HepG2 (cell line): ENCODE measurements around the gene MRS2. TPM values are rescaled to one million over a fixed set of nuclear protein-coding genes. Genes with fewer than 3 reads are reported as not detected.

Experiments used
- AGO2 ChIP-seq: fragments of 200-400 bp; formaldehyde crosslinking; optimal IDR thresholded peaks from 2 replicates; pipeline ENCODE3; 2017; ENCODE audit warnings: mild to moderate bottlenecking, low read depth, low read length, moderate library complexity
- CBX1 ChIP-seq: IDR thresholded peaks from one replicate; pipeline ENCODE4 v1.6.1; 2016; ENCODE audit warnings: antibody characterized with exemption, low read depth
- CENPX ChIP-seq: sonication (generic); formaldehyde crosslinking; IDR thresholded peaks from 2 replicates; pipeline ENCODE4 v1.9.0; 2021; ENCODE audit warnings: mild to moderate bottlenecking, missing genetic modification reagents, moderate library complexity
- CREB1 ChIP-seq, 2 experiments: fragments of 450-650 bp in 1 of 2; IDR thresholded peaks; 2 replicates each; pipeline ENCODE4 v1.6.1; 2016 to 2017; ENCODE audit warnings: control low read depth in 1 of 2, mild to moderate bottlenecking in 1 of 2, missing compliant biosample characterization in 1 of 2, missing genetic modification characterization in 1 of 2
- CREM ChIP-seq, 2 experiments: sonication (generic) in 1 of 2; formaldehyde crosslinking in 1 of 2; IDR thresholded peaks; 2 replicates each; pipeline versions ENCODE4 v1.4.0 to v1.6.1; 2016 to 2020; ENCODE audit warnings: antibody characterized with exemption in 1 of 2, mild to moderate bottlenecking in 1 of 2, missing genetic modification reagents in 1 of 2
- HIVEP1 ChIP-seq: sonication (generic); formaldehyde crosslinking; IDR thresholded peaks from 2 replicates; pipeline ENCODE4 v1.4.0; 2020; ENCODE audit warnings: mild to moderate bottlenecking, missing genetic modification reagents
- MTF2 ChIP-seq: sonication (generic); formaldehyde crosslinking; IDR thresholded peaks from 2 replicates; pipeline ENCODE4 v1.5.0; 2020; ENCODE audit warnings: missing genetic modification reagents, borderline replicate concordance
- RXRA ChIP-seq: sonication (generic); formaldehyde crosslinking; IDR thresholded peaks from 2 replicates; pipeline ENCODE4 v1.5.1; 2020; ENCODE audit warnings: missing genetic modification reagents
- SIN3A ChIP-seq: IDR thresholded peaks from 2 replicates; pipeline ENCODE4 v1.6.1; 2011; ENCODE audit warnings: low read depth, mild to moderate bottlenecking, control low read depth, low read length, borderline replicate concordance
- ZBTB1 ChIP-seq: sonication (generic); formaldehyde crosslinking; IDR thresholded peaks from 2 replicates; pipeline ENCODE4 v1.4.0; 2020; ENCODE audit warnings: missing genetic modification reagents, borderline replicate concordance
- ZNF251 ChIP-seq: sonication (generic); formaldehyde crosslinking; IDR thresholded peaks from 2 replicates; pipeline ENCODE4 v1.9.0; 2021; ENCODE audit warnings: mild to moderate bottlenecking, missing genetic modification reagents
- ZNF326 ChIP-seq: sonication (generic); formaldehyde crosslinking; IDR thresholded peaks from 2 replicates; pipeline ENCODE4 v1.4.0; 2020; ENCODE audit warnings: missing genetic modification reagents, borderline replicate concordance
- ZNF33A ChIP-seq: sonication (generic); formaldehyde crosslinking; IDR thresholded peaks from 2 replicates; pipeline ENCODE4 v1.5.1; 2020; ENCODE audit warnings: missing genetic modification reagents, mild to moderate bottlenecking, moderate library complexity, borderline replicate concordance
- ZNF7 ChIP-seq: IDR thresholded peaks from 2 replicates; pipeline ENCODE4 v1.6.1; 2016; ENCODE audit warnings: missing biosample characterization, missing genetic modification reagents
- ZNF782 ChIP-seq: sonication (generic); formaldehyde crosslinking; IDR thresholded peaks from 2 replicates; pipeline ENCODE4 v1.4.0; 2020; ENCODE audit warnings: missing genetic modification reagents, mild to moderate bottlenecking, borderline replicate concordance
- ZNF841 ChIP-seq: sonication (generic); formaldehyde crosslinking; IDR thresholded peaks from 2 replicates; pipeline ENCODE4 v1.8.1; 2023; ENCODE audit warnings: missing genetic modification reagents, borderline replicate concordance
- ZSCAN30 ChIP-seq: sonication (generic); formaldehyde crosslinking; IDR thresholded peaks from 2 replicates; pipeline ENCODE4 v1.5.0; 2020; ENCODE audit warnings: mild to moderate bottlenecking, missing genetic modification reagents
- polyA plus RNA-seq, 8 experiments: library from polyadenylated mRNA; depleted of rRNA in 3 of 8; stranded (reverse) in 7 of 8; unstranded in 1 of 8; fragments of >200 nt; fragmentation: Illumina TruSeq in 4 of 8; extraction: Trizol in 4 of 8; gene quantifications; 2 replicates each; pipeline versions ENCODE4 v1.2.1 to v1.2.3, GENCODE V29; 2011 to 2016; ENCODE audit warnings: low read depth in 4 of 8, missing spikeins in 1 of 8, mixed read lengths in 1 of 8; ENCODE audit not compliant: insufficient read depth in 1 of 8
- total RNA-seq, 5 experiments: library from RNA; depleted of rRNA; stranded (reverse); fragments of >200 nt; fragmentation: Illumina TruSeq; extraction: Trizol; gene quantifications; 2 replicates each; pipeline ENCODE4 v1.2.3, GENCODE V29; 2016; ENCODE audit warnings: low read depth in 1 of 5
- TF ChIP-seq, protein P1 (sequence below): IDR thresholded peaks from 2 replicates; pipeline ENCODE4 v1.6.1; 2016; ENCODE audit warnings: low read depth
- TF ChIP-seq, protein P2 (sequence below): sonication (generic); formaldehyde crosslinking; IDR thresholded peaks from 2 replicates; pipeline ENCODE4 v1.4.0; 2020; ENCODE audit warnings: missing genetic modification reagents
- TF ChIP-seq, protein P3 (sequence below): sonication (generic); formaldehyde crosslinking; IDR thresholded peaks from 2 replicates; pipeline ENCODE4 v1.5.1; 2020; ENCODE audit warnings: mild to moderate bottlenecking, missing genetic modification reagents, borderline replicate concordance

Gene MRS2
- total and polyA plus RNA-seq, 2 of the 13 experiments (the other 11 are each of a cell fraction or from before 2014, with no cell fraction given) = 31.1 to 83.8 TPM

DNA sequence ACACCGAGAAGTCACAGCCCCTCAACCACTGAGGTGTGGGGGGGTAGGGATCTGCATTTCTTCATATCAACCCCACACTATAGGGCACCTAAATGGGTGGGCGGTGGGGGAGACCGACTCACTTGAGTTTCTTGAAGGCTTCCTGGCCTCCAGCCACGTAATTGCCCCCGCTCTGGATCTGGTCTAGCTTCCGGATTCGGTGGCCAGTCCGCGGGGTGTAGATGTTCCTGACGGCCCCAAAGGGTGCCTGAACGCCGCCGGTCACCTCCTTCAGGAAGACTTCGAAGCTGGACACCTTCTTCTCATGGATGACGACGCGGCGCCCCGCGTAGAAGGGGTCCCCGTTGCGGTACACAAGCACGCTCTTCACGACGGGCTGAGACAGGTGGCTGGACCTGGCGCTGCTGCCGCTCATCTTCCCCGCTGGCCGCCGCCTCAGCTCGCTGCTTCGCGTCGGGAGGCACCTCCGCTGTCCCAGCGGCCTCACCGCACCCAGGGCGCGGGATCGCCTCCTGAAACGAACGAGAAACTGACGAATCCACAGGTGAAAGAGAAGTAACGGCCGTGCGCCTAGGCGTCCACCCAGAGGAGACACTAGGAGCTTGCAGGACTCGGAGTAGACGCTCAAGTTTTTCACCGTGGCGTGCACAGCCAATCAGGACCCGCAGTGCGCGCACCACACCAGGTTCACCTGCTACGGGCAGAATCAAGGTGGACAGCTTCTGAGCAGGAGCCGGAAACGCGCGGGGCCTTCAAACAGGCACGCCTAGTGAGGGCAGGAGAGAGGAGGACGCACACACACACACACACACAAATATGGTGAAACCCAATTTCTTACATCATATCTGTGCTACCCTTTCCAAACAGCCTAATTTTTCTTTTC is 45.2 kb upstream of the MRS2 start, which contains the start of gene DCDC2 (continued):
- TF ChIP-seq MTF2 (CRISPR knock-in tag) = peak; percentile 67; the same call in 1 of the 2 replicates
- peak; percentile 60 for TF ChIP-seq CREM (IDR thresholded peaks at IDR 0.05)
- no peak for TF ChIP-seq CREM (CRISPR knock-in tag; IDR thresholded peaks at IDR 0.05)
- peak; percentile 90 for TF ChIP-seq ZNF782
- TF ChIP-seq, protein P1, sequence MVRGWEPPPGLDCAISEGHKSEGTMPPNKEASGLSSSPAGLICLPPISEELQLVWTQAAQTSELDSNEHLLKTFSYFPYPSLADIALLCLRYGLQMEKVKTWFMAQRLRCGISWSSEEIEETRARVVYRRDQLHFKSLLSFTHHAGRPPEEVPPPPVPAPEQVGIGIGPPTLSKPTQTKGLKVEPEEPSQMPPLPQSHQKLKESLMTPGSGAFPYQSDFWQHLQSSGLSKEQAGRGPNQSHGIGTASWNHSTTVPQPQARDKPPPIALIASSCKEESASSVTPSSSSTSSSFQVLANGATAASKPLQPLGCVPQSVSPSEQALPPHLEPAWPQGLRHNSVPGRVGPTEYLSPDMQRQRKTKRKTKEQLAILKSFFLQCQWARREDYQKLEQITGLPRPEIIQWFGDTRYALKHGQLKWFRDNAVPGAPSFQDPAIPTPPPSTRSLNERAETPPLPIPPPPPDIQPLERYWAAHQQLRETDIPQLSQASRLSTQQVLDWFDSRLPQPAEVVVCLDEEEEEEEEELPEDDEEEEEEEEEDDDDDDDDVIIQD = peak; percentile 68; the same call in 1 of the 2 replicates
- TF ChIP-seq CREB1 (IDR thresholded peaks at IDR 0.05) = no peak
- no peak; the same call in 1 of the 2 replicates for TF ChIP-seq CREB1 (CRISPR knock-in tag; IDR thresholded peaks at IDR 0.05)
- 0 out of 2 replicates have a peak, but pooled peaks have one; percentile 66 for TF ChIP-seq RXRA (CRISPR knock-in tag)
- no peak for TF ChIP-seq ZNF7 (CRISPR knock-in tag)
- 0 out of 2 replicates have a peak, but pooled peaks have one; percentile 54 for TF ChIP-seq ZBTB1
- TF ChIP-seq, protein P2, sequence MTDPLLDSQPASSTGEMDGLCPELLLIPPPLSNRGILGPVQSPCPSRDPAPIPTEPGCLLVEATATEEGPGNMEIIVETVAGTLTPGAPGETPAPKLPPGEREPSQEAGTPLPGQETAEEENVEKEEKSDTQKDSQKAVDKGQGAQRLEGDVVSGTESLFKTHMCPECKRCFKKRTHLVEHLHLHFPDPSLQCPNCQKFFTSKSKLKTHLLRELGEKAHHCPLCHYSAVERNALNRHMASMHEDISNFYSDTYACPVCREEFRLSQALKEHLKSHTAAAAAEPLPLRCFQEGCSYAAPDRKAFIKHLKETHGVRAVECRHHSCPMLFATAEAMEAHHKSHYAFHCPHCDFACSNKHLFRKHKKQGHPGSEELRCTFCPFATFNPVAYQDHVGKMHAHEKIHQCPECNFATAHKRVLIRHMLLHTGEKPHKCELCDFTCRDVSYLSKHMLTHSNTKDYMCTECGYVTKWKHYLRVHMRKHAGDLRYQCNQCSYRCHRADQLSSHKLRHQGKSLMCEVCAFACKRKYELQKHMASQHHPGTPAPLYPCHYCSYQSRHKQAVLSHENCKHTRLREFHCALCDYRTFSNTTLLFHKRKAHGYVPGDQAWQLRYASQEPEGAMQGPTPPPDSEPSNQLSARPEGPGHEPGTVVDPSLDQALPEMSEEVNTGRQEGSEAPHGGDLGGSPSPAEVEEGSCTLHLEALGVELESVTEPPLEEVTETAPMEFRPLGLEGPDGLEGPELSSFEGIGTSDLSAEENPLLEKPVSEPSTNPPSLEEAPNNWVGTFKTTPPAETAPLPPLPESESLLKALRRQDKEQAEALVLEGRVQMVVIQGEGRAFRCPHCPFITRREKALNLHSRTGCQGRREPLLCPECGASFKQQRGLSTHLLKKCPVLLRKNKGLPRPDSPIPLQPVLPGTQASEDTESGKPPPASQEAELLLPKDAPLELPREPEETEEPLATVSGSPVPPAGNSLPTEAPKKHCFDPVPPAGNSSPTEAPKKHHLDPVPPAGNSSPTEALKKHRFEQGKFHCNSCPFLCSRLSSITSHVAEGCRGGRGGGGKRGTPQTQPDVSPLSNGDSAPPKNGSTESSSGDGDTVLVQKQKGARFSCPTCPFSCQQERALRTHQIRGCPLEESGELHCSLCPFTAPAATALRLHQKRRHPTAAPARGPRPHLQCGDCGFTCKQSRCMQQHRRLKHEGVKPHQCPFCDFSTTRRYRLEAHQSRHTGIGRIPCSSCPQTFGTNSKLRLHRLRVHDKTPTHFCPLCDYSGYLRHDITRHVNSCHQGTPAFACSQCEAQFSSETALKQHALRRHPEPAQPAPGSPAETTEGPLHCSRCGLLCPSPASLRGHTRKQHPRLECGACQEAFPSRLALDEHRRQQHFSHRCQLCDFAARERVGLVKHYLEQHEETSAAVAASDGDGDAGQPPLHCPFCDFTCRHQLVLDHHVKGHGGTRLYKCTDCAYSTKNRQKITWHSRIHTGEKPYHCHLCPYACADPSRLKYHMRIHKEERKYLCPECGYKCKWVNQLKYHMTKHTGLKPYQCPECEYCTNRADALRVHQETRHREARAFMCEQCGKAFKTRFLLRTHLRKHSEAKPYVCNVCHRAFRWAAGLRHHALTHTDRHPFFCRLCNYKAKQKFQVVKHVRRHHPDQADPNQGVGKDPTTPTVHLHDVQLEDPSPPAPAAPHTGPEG = no peak
- TF ChIP-seq CBX1 = no peak
- TF ChIP-seq ZNF251 (CRISPR knock-in tag) = no peak
- TF ChIP-seq, protein P3, sequence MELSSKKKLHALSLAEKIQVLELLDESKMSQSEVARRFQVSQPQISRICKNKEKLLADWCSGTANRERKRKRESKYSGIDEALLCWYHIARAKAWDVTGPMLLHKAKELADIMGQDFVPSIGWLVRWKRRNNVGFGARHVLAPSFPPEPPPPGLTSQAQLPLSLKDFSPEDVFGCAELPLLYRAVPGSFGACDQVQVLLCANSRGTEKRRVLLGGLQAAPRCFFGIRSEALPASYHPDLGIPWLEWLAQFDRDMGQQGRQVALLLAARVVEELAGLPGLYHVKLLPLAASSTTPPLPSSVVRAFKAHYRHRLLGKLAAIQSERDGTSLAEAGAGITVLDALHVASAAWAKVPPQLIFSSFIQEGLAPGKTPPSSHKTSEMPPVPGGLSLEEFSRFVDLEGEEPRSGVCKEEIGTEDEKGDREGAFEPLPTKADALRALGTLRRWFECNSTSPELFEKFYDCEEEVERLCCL = no peak
- TF ChIP-seq HIVEP1 (CRISPR knock-in tag) = no peak; the same call in 1 of the 2 replicates
- TF ChIP-seq AGO2 = peak; percentile 94
- TF ChIP-seq ZNF33A = no peak
- peak; percentile 61; the same call in 1 of the 2 replicates for TF ChIP-seq SIN3A
- TF ChIP-seq ZNF841 (CRISPR knock-in tag) = no peak
- no peak for TF ChIP-seq ZNF326 (CRISPR knock-in tag)
- TF ChIP-seq CENPX (CRISPR knock-in tag) = no peak
- TF ChIP-seq ZSCAN30 (CRISPR knock-in tag) = 0 out of 2 replicates have a peak, but pooled peaks have one; percentile 49
